ENCODE measurements around the gene PRKCH. TPM values are rescaled to one million over a fixed set of nuclear protein-coding genes. Genes with fewer than 3 reads are reported as not detected.

PRKCH gene
- total RNA-seq, 6 experiments from 2014 or later: 5.0 to 12.1 (median 8.8) TPM

GRCh38 chr14:61342932-61343331 lies 21.6 kb downstream of the PRKCH start:
- Histone ChIP-seq H3K9me3 (no peaks in the 10 kb centered on the region), H3K4me3 (no peak overlapping the region), H3K27ac (peak overlapping the region in 2 of 3 donors; percentile 12 to 29), H3K27me3 (no peaks in the 10 kb centered on the region), H3K4me1 (no peaks in the 10 kb centered on the region), H3K36me3 (no peaks in the 10 kb centered on the region)
- TF ChIP-seq CTCF (IDR thresholded peaks at IDR 0.05) (no peak), POLR2A (IDR thresholded peaks at IDR 0.05) (no peak)
- ATAC-seq (no peak), DNase-seq (no peak)
- 59% methylated on average over 5 of the region's 5 CpGs for WGBS (ENCODE audit: insufficient coverage, low coverage, low lambda C conversion rate, missing lambda C conversion rate)
- intact Hi-C loops (cut with DNase I): no loop called here

GRCh38 chr14:61343471-61343870 lies 22.1 kb downstream of the PRKCH start:
- H3K36me3 ChIP-seq: no peaks in the 10 kb centered on the region
- H3K27me3 ChIP-seq: no peaks in the 10 kb centered on the region

GRCh38 chr14:61343991-61344405 lies 22.6 kb downstream of the PRKCH start:
- WGBS (ENCODE audit: insufficient coverage, low coverage, low lambda C conversion rate, missing lambda C conversion rate): 56% methylated on average over 4 of the region's 4 CpGs
- Histone ChIP-seq H3K36me3 (no peaks in the 10 kb centered on the region), H3K27me3 (no peaks in the 10 kb centered on the region), H3K27ac (peak overlapping the region in 2 of 3 donors; percentile 50 to 53), H3K4me3 (no peak overlapping the region), H3K9me3 (no peaks in the 10 kb centered on the region), H3K4me1 (no peaks in the 10 kb centered on the region)
- intact Hi-C loops (cut with DNase I): no loop called here
- ATAC-seq (peak in 3 of 4 donors; percentile 45 to 53 (median 48)), DNase-seq (no peak)
- TF ChIP-seq CTCF (IDR thresholded peaks at IDR 0.05): no peak
- TF ChIP-seq POLR2A (IDR thresholded peaks at IDR 0.05): no peak

More at GRCh38 chr14:61343471-61343870, 22.1 kb downstream of the PRKCH start:
- Histone ChIP-seq H3K4me3 (no peak overlapping the region), H3K9me3 (no peaks in the 10 kb centered on the region), H3K4me1 (no peaks in the 10 kb centered on the region), H3K27ac (peak overlapping the region in 2 of 3 donors; percentile 50 to 53)
- TF ChIP-seq POLR2A (IDR thresholded peaks at IDR 0.05) (no peak), CTCF (IDR thresholded peaks at IDR 0.05) (no peak)
- no peak for ATAC-seq
- no peak for DNase-seq
- 50% methylated on average over 1 of the region's 1 CpG for WGBS (ENCODE audit: insufficient coverage, low coverage, low lambda C conversion rate, missing lambda C conversion rate)
- intact Hi-C loops (cut with DNase I): no loop called here

- no peaks in the 10 kb centered on the region for H3K4me1 ChIP-seq
- DNase-seq: no peak
- intact Hi-C loops (cut with DNase I): no loop called here
- no peaks in the 10 kb centered on the region for H3K27me3 ChIP-seq
- H3K36me3 ChIP-seq: no peaks in the 10 kb centered on the region
- TF ChIP-seq POLR2A (IDR thresholded peaks at IDR 0.05) (no peak), CTCF (IDR thresholded peaks at IDR 0.05) (no peak)
- ATAC-seq: peak; percentile 43 to 63 (median 52)
- H3K27ac ChIP-seq: peak overlapping the region in 2 of 3 donors; percentile 50 to 53
- H3K9me3 ChIP-seq: no peaks in the 10 kb centered on the region
- 47% methylated on average over 4 of the region's 7 CpGs for WGBS (ENCODE audit: insufficient coverage, low coverage, low lambda C conversion rate, missing lambda C conversion rate)
- H3K4me3 ChIP-seq: no peak overlapping the region
Measured at GRCh38 chr14:61344437-61345150, 23.2 kb downstream of the PRKCH start.
